Endodermal cell (in vitro differentiated cells): ENCODE data around the gene TSPAN18. TPM values are rescaled to one million over a fixed set of nuclear protein-coding genes. Genes with fewer than 3 reads are reported as not detected.

Experiments used
- DNase-seq: peaks from one replicate; pipeline ENCODE4 v3.0.0-alpha.2; 2017
- H3K27ac ChIP-seq: 2 replicates; pipeline ENCODE4 v1.5.1; 2013; ENCODE audit warnings: mild to moderate bottlenecking, low read depth, low read length, moderate library complexity
- H3K27me3 ChIP-seq: 2 replicates; pipeline ENCODE4 v1.6.1; 2013; ENCODE audit warnings: mild to moderate bottlenecking, low read length, moderate library complexity; ENCODE audit not compliant: insufficient read depth, control insufficient read depth, poor library complexity, severe bottlenecking
- H3K36me3 ChIP-seq: 2 replicates; pipeline ENCODE4 v1.7.0; 2013; ENCODE audit warnings: mild to moderate bottlenecking, low read length, moderate library complexity; ENCODE audit not compliant: control insufficient read depth, insufficient read depth
- H3K4me1 ChIP-seq: one replicate; pipeline ENCODE4 v1.7.0; 2013; ENCODE audit warnings: low read length; ENCODE audit not compliant: control insufficient read depth, insufficient read depth
- H3K4me3 ChIP-seq: 2 replicates; pipeline ENCODE4 v1.5.1; 2013; ENCODE audit warnings: mild to moderate bottlenecking, low read length, moderate library complexity
- H3K9ac ChIP-seq: 2 replicates; pipeline ENCODE4 v1.6.1; 2013; ENCODE audit warnings: mild to moderate bottlenecking, low read length, moderate library complexity; ENCODE audit not compliant: poor library complexity, severe bottlenecking; ENCODE audit errors: extremely low read depth
- H3K9me3 ChIP-seq: 2 replicates; pipeline ENCODE4 v1.6.1; 2013; ENCODE audit warnings: mild to moderate bottlenecking, low read length, moderate library complexity; ENCODE audit not compliant: control insufficient read depth
- H3K27ac Mint-ChIP-seq: 2 replicates; pipeline ENCODE4 v1.8.0; 2020; ENCODE audit warnings: mixed read lengths
- H3K27me3 Mint-ChIP-seq: 2 replicates; pipeline ENCODE4 v1.8.0; 2021; ENCODE audit warnings: mild to moderate bottlenecking, mixed read lengths; ENCODE audit not compliant: insufficient read depth
- H3K36me3 Mint-ChIP-seq: 2 replicates; pipeline ENCODE4 v1.8.0; 2020; ENCODE audit warnings: low read depth, mixed read lengths
- H3K4me1 Mint-ChIP-seq: 2 replicates; pipeline ENCODE4 v1.8.0; 2020; ENCODE audit warnings: mixed read lengths
- H3K4me3 Mint-ChIP-seq: 2 replicates; pipeline ENCODE4 v1.8.0; 2020; ENCODE audit warnings: mild to moderate bottlenecking, moderate library complexity, mixed read lengths
- H3K9me3 Mint-ChIP-seq: 2 replicates; pipeline ENCODE4 v1.8.0; 2020; ENCODE audit warnings: mild to moderate bottlenecking, mixed read lengths
- WGBS, 2 experiments: methylation state at CpG; one replicate each; pipeline versions ENCODE4 v1.1.5 to v1.1.7; 2013; ENCODE audit warnings: missing lambda C conversion rate in 2 of 2, mixed read lengths in 1 of 2; ENCODE audit not compliant: insufficient coverage in 1 of 2, insufficient read length in 1 of 2; 5-methylcytosine and 5-hydroxymethylcytosine counted together
- total RNA-seq, 2 donors: library from RNA; stranded (reverse); fragmentation: NEBNext Ultra II Directional in 1 of 2; extraction: Animal tissue kit (Norgen Biotek cat#: 25700) in 1 of 2; gene quantifications; 2 replicates in 1 of 2; 3 replicates in 1 of 2; pipeline ENCODE4 v1.2.1, GENCODE V29; 2021
- TF ChIP-seq, protein P1 (sequence below): fragments of 200-600 bp; sonication (generic); conservative IDR thresholded peaks from 2 replicates; pipeline ENCODE4 v1.5.0; 2021; ENCODE audit warnings: antibody characterized with exemption, mild to moderate bottlenecking

Gene TSPAN18
- total RNA-seq, 2 donors from 2014 or later, result 28.0 to 28.7 TPM

- Histone ChIP-seq H3K4me1 (peaks cover 3% of the 10 kb centered on the region), H3K27ac (peak overlapping the region; percentile 64), H3K9me3 (no peaks in the 10 kb centered on the region), H3K36me3 (no peaks in the 10 kb centered on the region), H3K9ac (no peak overlapping the region), H3K4me3 (no peak overlapping the region), H3K27me3 (no peaks in the 10 kb centered on the region)
- Mint-ChIP-seq H3K9me3 (no peaks in the 10 kb centered on the region), H3K4me1 (peaks cover 17% of the 10 kb centered on the region), H3K27me3 (peaks cover 6% of the 10 kb centered on the region), H3K27ac (no peak overlapping the region), H3K4me3 (no peak overlapping the region), H3K36me3 (no peaks in the 10 kb centered on the region)
- DNase-seq, result no peak
- WGBS, 2 experiments, result 92 to 97% methylated on average over 2 to 4 of the region's 4 CpGs
- TF ChIP-seq, protein P1, sequence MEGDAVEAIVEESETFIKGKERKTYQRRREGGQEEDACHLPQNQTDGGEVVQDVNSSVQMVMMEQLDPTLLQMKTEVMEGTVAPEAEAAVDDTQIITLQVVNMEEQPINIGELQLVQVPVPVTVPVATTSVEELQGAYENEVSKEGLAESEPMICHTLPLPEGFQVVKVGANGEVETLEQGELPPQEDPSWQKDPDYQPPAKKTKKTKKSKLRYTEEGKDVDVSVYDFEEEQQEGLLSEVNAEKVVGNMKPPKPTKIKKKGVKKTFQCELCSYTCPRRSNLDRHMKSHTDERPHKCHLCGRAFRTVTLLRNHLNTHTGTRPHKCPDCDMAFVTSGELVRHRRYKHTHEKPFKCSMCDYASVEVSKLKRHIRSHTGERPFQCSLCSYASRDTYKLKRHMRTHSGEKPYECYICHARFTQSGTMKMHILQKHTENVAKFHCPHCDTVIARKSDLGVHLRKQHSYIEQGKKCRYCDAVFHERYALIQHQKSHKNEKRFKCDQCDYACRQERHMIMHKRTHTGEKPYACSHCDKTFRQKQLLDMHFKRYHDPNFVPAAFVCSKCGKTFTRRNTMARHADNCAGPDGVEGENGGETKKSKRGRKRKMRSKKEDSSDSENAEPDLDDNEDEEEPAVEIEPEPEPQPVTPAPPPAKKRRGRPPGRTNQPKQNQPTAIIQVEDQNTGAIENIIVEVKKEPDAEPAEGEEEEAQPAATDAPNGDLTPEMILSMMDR, result no peak
Measured at GRCh38 chr11:44813401-44813800, 86.6 kb downstream of the TSPAN18 start.

GRCh38 chr11:44814881-44815592, 88.3 kb downstream of the TSPAN18 start:
- Histone ChIP-seq H3K4me1 (peaks cover 3% of the 10 kb centered on the region), H3K9ac (no peak overlapping the region), H3K27ac (no peak overlapping the region), H3K9me3 (no peaks in the 10 kb centered on the region), H3K4me3 (no peak overlapping the region), H3K36me3 (no peaks in the 10 kb centered on the region), H3K27me3 (no peaks in the 10 kb centered on the region)
- no peak overlapping the region for H3K27ac Mint-ChIP-seq
- H3K4me1 Mint-ChIP-seq, result peaks cover 17% of the 10 kb centered on the region
- peaks cover 3% of the 10 kb centered on the region for H3K27me3 Mint-ChIP-seq
- no peaks in the 10 kb centered on the region for H3K9me3 Mint-ChIP-seq
- no peaks in the 10 kb centered on the region for H3K36me3 Mint-ChIP-seq
- no peak overlapping the region for H3K4me3 Mint-ChIP-seq
- TF ChIP-seq, protein P1, result no peak
- no peak for DNase-seq
- WGBS, 2 experiments, result 83% methylated on average over 5 of the region's 5 CpGs; no CpG with 5 or more reads in 1 of the 2 experiments

GRCh38 chr11:44815917-44816456, 89.2 kb downstream of the TSPAN18 start:
- Mint-ChIP-seq H3K4me1 (peaks cover 14% of the 10 kb centered on the region), H3K4me3 (no peak overlapping the region), H3K27me3 (peaks cover 3% of the 10 kb centered on the region), H3K9me3 (no peaks in the 10 kb centered on the region), H3K27ac (no peak overlapping the region), H3K36me3 (no peaks in the 10 kb centered on the region)
- no peak for DNase-seq
- peaks cover 3% of the 10 kb centered on the region for H3K4me1 ChIP-seq
- H3K9ac ChIP-seq, result no peak overlapping the region
- no peak overlapping the region for H3K27ac ChIP-seq
- 88 to 94% methylated on average over 5 to 8 of the region's 8 CpGs for WGBS, 2 experiments
- no peaks in the 10 kb centered on the region for H3K9me3 ChIP-seq
- TF ChIP-seq, protein P1, result no peak
- H3K4me3 ChIP-seq, result no peak overlapping the region
- no peaks in the 10 kb centered on the region for H3K27me3 ChIP-seq
- H3K36me3 ChIP-seq, result no peaks in the 10 kb centered on the region
